Lung (tissue), 12 donors: ENCODE measurements around the gene MPPED1. TPM values are rescaled to one million over a fixed set of nuclear protein-coding genes. Genes with fewer than 3 reads are reported as not detected.

ENCODE experiments used
- ATAC-seq: fragments of 200-7000 bp; cut with Tn5 transposase; one replicate; pipeline ENCODE4 v1.9.1; 2020; ENCODE audit warnings: moderate number of reproducible peaks; ENCODE audit not compliant: insufficient read depth, low FRiP score
- DNase-seq, 3 donors: peaks; one replicate each; pipeline ENCODE4 v3.0.0-alpha.2; 2013 to 2017
- H3K27ac ChIP-seq, 2 donors: one replicate each; pipeline ENCODE4 v1.5.1; 2013; ENCODE audit warnings: mild to moderate bottlenecking in 2 of 2, moderate library complexity in 2 of 2, control low read depth in 1 of 2, inconsistent platforms in 1 of 2, low read depth in 1 of 2, low read length in 1 of 2
- H3K27me3 ChIP-seq, 3 donors: one replicate each; pipeline ENCODE4 v1.5.1; 2013; ENCODE audit warnings: low read length in 2 of 3; ENCODE audit not compliant: control insufficient read depth in 3 of 3, insufficient read depth in 3 of 3
- H3K36me3 ChIP-seq, 4 donors: one replicate each; pipeline ENCODE4 v1.5.1; 2013; ENCODE audit warnings: low read length in 4 of 4, mild to moderate bottlenecking in 1 of 4, moderate library complexity in 1 of 4; ENCODE audit not compliant: control insufficient read depth in 4 of 4, insufficient read depth in 4 of 4
- H3K4me1 ChIP-seq, 5 donors: one replicate each; pipeline ENCODE4 v1.5.1; 2013; ENCODE audit warnings: low read length in 5 of 5, mild to moderate bottlenecking in 2 of 5, moderate library complexity in 1 of 5; ENCODE audit not compliant: control insufficient read depth in 5 of 5, insufficient read depth in 5 of 5
- H3K4me3 ChIP-seq: one replicate; pipeline ENCODE4 v1.5.1; 2013; ENCODE audit warnings: mild to moderate bottlenecking, control low read depth, moderate library complexity
- H3K9ac ChIP-seq, 2 donors: one replicate each; pipeline ENCODE4 v1.5.1; 2013; ENCODE audit warnings: low read length in 2 of 2, control low read depth in 1 of 2; ENCODE audit not compliant: insufficient read depth in 1 of 2
- H3K9me3 ChIP-seq, 4 donors: one replicate each; pipeline ENCODE4 v1.5.1; 2013; ENCODE audit warnings: low read length in 3 of 4, mild to moderate bottlenecking in 1 of 4, moderate library complexity in 1 of 4; ENCODE audit not compliant: control insufficient read depth in 4 of 4, insufficient read depth in 3 of 4
- WGBS, 2 donors: extraction: QIAGEN DNeasy Blood & Tissue Kit; methylation state at CpG; one replicate each; pipeline ENCODE4 v1.1.7; 2013; 5-methylcytosine and 5-hydroxymethylcytosine counted together
- polyA plus RNA-seq, 2 donors: library from polyadenylated mRNA; stranded (reverse); fragments of 200-250 nt; gene quantifications; one replicate each; pipeline ENCODE4 v1.2.1, GENCODE V29; 2013
- total RNA-seq, 2 donors: library from RNA; depleted of rRNA in 1 of 2; stranded (reverse); fragments of >200 nt in 1 of 2; gene quantifications; one replicate each; pipeline ENCODE4 v1.2.1, GENCODE V29; 2014 to 2021
- TF ChIP-seq, protein P1 (sequence below): IDR thresholded peaks from 2 replicates; pipeline ENCODE4 v1.5.1; 2012; ENCODE audit warnings: mild to moderate bottlenecking; ENCODE audit errors: control extremely low read depth, extremely low read depth
- donor health status: control.
- donor health status: control.
- donor health status: Bipolar disorder and iron deficiency.
- donor health status: healthy.
- donor health status: DM: yes; HTN: yes; CAD: no.

MPPED1 gene
- total and polyA plus RNA-seq, 4 donors: 0.05 to 0.65 TPM; not detected in 2

DNA sequence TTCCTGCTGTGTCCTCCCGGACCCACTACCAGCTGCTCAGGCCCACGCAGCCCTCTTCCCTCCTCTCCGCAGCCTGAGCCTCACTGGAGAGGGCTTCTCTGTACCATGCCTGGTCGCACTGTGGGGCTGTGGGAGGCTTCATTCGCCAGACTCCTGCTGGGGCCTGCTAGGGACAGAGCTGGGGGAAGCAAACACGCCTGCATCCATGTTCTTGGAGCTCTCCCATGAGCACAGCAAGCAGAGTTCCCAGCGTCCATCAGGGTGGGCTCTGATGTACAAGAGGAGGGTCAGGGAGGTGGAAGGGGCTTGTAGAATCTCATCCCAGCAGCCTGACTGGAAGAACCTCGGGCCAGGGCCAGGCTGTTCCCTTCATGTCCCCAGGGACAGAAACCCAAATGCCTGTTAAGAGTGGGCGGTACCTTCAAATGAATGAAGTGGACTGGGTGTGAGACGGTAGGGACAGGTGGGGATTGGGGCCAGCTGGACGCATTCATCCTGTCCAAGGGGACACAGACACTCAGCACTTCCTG lies 59.9 kb downstream of the MPPED1 start:
- Histone ChIP-seq H3K36me3 (no peaks in the 10 kb centered on the region), H3K27ac (no peak overlapping the region), H3K9me3 (peaks cover 0 to 8% (median 0%) of the 10 kb centered on the region in 4 donors), H3K4me3 (no peak overlapping the region), H3K9ac (no peak overlapping the region), H3K4me1 (no peaks in the 10 kb centered on the region), H3K27me3 (peaks cover 0 to 5% (median 0%) of the 10 kb centered on the region in 3 donors)
- TF ChIP-seq, protein P1, sequence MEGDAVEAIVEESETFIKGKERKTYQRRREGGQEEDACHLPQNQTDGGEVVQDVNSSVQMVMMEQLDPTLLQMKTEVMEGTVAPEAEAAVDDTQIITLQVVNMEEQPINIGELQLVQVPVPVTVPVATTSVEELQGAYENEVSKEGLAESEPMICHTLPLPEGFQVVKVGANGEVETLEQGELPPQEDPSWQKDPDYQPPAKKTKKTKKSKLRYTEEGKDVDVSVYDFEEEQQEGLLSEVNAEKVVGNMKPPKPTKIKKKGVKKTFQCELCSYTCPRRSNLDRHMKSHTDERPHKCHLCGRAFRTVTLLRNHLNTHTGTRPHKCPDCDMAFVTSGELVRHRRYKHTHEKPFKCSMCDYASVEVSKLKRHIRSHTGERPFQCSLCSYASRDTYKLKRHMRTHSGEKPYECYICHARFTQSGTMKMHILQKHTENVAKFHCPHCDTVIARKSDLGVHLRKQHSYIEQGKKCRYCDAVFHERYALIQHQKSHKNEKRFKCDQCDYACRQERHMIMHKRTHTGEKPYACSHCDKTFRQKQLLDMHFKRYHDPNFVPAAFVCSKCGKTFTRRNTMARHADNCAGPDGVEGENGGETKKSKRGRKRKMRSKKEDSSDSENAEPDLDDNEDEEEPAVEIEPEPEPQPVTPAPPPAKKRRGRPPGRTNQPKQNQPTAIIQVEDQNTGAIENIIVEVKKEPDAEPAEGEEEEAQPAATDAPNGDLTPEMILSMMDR: no peak
- DNase-seq (peak in 1 of 3 donors; percentile 5), ATAC-seq (no peak)
- 73 to 80% methylated on average over 10 to 11 of the region's 11 CpGs for WGBS, 2 donors

DNA sequence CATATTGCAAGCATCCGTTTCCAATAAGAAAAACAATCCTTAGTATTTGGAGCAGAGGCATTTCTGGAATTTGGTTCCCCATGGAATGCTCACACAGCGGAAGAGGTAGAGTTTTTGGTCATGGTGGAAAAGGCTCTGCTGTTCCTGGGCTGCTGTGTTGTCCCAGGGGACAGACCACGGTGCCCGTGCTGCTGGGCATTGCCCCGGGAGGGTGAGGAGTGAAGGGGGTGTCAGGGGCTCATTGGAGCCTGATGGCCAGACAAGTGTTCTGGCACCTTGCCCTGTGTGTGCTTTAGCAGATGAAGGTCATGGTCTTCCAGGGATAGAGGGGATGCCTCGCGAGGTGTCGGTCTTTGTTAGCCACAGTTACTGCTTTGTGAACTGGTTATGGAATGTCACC lies 61.2 kb downstream of the MPPED1 start:
- no peaks in the 10 kb centered on the region for H3K4me1 ChIP-seq
- H3K9me3 ChIP-seq: peaks cover 0 to 8% (median 0%) of the 10 kb centered on the region in 4 donors
- no peak overlapping the region for H3K9ac ChIP-seq
- H3K27me3 ChIP-seq: peaks cover 0 to 5% (median 0%) of the 10 kb centered on the region in 3 donors
- no peaks in the 10 kb centered on the region for H3K36me3 ChIP-seq
- H3K4me3 ChIP-seq: no peak overlapping the region
- WGBS, 2 donors: 73 to 88% methylated on average over 8 of the region's 8 CpGs
- no peak overlapping the region for H3K27ac ChIP-seq
- TF ChIP-seq, protein P1: no peak
- DNase-seq (peak in 1 of 3 donors; percentile 1), ATAC-seq (no peak)

DNA sequence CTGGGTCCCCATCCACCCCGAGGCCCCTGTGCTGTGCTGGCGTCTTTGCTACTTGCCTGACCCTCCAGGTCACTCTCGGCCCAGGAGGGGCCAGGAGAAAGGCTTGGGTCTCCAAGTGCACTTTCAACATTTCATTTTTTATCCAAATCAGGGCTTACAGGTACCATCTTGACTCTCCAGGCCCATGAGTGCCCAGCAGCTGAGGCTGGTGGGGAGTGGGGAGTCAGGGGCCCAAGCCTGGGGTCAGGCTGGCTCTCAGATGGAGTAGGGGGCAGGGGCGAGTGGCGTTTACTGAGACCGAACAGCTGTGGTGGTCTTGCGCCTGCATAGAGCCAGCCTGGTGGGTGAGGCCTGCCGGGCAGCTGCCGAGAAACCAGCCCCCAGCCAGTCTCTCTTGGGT lies 61.6 kb downstream of the MPPED1 start:
- H3K9me3 ChIP-seq: peaks cover 0 to 8% (median 0%) of the 10 kb centered on the region in 4 donors
- H3K27ac ChIP-seq: no peak overlapping the region
- 72 to 78% methylated on average over 9 of the region's 9 CpGs for WGBS, 2 donors
- ATAC-seq (no peak), DNase-seq (peak in 1 of 3 donors; percentile 11)
- TF ChIP-seq, protein P1: no peak
- H3K36me3 ChIP-seq: no peaks in the 10 kb centered on the region
- H3K27me3 ChIP-seq: peaks cover 0 to 5% (median 0%) of the 10 kb centered on the region in 3 donors
- no peaks in the 10 kb centered on the region for H3K4me1 ChIP-seq
- no peak overlapping the region for H3K4me3 ChIP-seq
- H3K9ac ChIP-seq: no peak overlapping the region
